HG03045 (cell line): ENCODE data around the gene CCDC200.
"Not testable (repeated sequence)": the region's sequence is repeated elsewhere in the genome, so short reads cannot be mapped to it uniquely, and the experiment has no call there.

ENCODE experiments used
- ATAC-seq: cut with Tn5 transposase; IDR thresholded peaks from one replicate; pipeline ENCODE4 v1.9.1; 2021; ENCODE audit warnings: mild to moderate bottlenecking, moderate library complexity; ENCODE audit not compliant: unreplicated experiment

Gene CCDC200

DNA sequence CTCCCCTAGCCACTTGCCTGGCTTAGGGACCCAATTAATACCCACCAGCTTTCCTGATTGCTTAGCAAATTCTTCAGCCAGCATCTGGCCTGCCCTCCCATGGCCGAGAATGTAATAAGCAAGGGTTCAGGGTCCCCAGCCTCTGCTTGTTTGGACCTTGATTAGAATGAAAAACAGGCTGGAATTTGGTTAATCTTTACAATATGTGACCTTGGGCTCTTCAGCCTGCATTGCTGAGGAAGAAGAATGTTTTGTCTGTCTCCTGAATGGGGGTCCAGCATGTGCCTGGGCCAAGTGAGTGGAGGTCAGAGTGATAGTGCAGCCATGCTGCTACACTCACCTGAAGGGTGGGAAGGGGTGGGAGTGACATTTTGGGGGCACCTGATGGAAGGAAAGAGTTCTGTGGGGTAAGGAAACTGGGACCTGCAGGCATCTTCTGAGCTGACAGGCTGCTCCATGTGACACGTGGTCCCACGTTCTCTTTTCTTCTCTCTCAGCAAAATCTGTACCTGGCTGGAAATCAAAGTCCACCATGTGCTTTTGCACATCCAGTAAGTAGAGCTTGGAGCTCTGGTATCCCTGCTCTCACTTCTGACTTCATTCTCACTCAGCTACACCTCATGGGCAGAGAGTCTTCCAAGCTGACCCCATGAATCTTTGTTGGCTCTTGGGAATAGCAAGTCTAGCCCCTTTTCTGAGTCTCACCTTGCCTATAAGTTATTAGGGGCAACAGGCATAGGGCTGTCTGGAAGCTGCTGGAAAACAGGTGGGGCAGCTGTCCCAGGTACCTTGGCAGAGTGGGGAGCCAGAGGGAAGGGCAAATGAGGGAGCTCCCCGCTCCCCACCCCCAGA, 11.4 kb downstream of the CCDC200 start:
- no peak for ATAC-seq

DNA sequence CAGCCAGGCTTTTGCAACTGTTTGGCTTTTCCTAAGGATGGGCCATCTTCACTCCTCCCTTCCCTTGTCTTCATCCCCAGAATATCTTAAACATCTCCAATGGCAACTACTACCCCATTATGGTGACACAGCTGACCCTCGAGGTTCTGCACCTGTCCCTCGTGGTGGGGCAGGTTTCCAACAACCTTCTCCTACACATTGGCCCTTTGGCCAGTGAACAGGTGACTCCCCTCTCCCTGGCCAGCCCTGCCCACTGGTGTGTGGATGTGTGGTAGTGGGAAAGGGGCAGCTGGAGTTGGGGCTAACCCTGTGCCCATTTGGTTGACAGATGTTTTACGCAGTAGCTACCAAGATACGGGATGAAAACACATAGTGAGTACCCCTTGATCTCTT, 12.1 kb downstream of the CCDC200 start:
- ATAC-seq: no peak

DNA sequence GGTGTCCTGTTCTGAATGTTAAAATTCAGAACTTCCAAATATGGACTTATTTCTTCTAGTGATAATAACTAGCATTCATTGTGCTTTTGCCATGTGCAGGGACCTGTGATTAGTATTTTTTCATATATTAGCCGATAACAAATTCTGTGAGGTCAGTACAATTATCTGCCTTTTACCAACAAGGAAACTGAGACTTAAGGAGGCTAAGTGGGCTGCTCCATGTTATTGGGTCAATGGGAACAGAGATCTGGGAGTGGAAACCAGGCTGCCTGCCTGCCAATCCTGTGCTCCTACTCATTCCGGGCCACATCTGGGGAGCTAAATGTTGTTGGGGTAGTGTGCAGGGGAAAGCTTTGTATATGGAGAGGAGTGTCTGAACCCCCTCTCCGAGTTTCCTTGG, 13.1 kb downstream of the CCDC200 start:
- no peak for ATAC-seq

DNA sequence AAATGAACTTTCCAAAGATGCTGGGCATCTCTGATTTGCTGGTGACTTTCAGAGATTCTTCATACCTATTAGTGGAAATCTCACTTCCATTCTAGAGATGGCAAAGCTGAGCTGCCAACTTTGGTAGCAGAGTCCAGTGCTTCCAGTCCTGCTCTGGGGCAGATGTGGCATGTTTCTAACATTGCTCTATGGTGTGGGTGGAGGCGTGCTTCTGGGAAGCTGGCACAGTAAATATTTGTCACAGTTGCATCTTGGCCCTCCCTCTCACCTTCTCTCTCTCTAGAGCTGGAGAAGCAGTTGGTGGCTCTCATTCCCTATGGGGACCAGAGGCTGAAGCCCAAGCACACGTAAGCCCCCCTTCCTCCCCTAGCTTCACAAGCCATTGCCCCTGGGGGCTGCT, 14.9 kb downstream of the CCDC200 start:
- no peak for ATAC-seq

DNA sequence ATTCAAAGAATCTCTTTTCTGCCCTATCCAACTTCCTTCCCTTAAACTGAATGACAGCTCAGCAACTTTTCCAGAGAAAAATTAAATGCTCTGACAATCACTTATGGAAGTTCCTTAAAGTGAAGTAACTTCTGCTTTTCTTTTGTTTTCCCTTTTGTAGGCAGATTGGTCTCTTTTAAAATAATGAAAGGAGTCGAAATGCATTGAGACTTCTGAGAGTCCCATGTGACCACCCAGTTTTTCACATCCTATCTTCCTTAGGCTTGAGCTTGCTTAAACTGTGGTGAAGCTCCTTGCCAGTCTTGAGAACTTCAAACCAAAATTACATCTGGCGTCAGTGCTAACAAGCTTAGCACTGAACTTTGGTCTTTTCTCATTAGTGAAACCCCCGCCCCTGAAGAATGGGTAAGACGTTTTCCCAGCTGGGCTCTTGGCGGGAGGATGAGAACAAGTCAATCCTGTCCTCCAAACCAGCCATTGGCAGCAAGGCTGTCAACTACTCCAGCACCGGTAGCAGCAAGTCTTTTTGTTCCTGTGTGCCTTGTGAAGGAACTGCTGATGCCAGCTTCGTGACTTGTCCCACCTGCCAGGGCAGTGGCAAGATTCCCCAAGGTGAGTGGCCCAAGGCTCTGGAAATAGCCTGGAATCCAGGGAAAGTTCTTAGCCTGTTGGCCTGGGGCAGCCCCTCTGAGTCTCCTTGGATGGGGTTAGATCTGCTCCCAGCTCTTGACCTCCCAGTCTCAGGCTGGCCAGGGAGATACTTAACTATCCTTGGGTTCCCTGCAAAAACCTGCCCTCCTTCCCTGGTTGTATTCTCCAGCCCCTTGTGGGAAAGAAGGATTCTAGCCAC, 15.6 kb downstream of the CCDC200 start:
- no peak for ATAC-seq

DNA sequence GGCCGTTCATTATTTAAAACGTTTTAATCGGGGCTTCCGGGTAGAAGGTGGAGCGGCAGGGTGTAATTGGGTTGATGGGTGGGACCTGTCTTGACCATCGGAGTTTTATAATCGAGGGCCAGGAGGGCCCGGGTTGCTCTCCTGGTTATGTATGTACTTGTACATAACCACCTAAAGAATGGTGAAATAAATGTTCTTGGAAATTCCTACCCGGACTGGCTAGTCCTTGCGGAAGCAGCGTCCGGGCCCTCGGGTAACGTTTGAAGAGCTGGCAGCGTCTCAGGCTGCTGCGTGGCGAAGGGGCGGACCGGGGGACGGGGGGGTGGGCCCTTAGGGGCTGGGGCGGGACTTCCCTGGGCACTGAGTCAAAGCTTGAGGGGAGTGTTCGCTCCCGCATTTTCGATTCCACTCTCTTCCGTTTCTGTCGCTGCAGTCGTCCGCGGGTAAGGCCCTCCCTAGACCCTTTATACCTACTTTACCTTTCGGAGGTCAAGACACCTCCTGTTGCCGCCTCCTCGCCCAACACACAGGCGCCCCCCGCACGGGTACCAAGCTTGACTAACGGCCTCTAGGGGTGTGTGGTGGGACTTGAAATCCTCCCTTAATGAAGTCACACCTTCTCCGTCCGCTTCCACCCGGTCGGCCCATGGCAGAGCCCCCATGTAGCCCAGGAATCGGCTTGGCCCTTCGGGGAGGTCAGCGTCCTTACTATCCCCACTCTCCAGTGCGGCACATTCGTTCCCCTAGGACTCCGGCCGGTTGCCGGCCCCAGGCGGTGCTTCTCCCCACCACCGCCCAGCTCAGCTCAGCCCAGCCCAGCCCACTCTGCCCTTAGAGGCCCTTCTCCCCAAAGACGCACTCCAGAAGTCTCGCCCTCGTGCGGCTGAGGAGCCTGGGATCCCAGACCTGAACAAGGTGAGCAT, 16.7 kb downstream of the CCDC200 start, which contains the start of gene TMEM106A:
TSS of gene TMEM106A (plus strand) at position 396 of the 923 bp plus-strand sequence. CDS start 1,167 bp downstream, outside the sequence.
- ATAC-seq: peak; percentile 58

DNA sequence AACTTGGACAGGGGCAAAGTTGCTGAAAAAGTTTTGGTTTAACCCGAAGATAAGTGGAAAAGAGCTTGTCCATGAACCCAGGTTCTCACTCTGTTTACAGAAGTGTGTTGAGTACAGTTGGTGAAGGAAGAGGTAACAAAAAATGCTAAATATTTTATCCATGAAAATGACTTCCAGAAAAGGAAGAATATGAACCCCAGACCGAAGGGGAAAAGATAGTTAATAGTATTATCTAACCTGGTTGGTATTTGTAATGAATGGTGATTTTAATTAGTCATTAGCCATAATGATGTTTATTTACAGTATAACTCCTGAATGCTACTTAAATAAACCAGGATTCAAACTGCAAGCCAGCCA, 17.3 kb downstream of the CCDC200 start:
- ATAC-seq: no peak

DNA sequence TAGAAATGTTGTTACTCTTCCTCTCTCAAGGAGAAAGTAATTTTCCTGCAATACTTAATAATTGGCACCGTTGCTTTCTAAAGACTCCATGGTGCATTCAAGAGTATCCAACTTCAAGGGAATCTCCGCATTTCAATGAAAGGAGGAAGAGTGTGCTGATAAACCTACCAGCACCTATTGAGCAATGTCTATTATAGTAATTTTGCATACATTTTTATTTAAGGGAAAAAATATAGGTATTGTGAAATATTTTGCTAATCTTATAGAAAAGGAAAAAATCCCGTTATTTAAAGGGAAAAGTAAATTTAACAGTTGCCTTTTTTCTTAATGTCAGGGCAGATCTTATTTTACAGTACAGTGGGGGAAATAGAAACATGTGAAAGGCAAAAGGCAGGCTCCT, 17.8 kb downstream of the CCDC200 start:
- ATAC-seq: no peak

DNA sequence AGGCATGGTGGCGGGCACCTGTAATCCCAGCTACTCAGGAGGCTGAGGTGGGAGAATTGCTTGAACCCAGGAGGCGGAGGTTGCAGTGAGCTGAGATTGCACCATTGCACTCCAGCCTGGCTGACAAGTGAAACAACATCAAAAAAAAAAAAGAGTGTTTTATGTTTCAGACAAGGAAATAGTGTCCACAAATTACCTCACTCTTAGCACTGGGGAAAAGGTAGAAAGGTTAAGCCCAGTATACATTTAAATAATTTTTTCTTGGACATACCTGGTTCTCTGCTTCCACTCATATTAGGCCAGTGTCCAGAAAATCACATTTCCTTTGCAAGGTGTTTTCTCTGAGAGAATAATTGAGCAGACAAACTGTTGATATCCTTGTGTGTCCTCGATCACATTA, 25.4 kb downstream of the CCDC200 start:
- not testable (repeated sequence) for ATAC-seq

DNA sequence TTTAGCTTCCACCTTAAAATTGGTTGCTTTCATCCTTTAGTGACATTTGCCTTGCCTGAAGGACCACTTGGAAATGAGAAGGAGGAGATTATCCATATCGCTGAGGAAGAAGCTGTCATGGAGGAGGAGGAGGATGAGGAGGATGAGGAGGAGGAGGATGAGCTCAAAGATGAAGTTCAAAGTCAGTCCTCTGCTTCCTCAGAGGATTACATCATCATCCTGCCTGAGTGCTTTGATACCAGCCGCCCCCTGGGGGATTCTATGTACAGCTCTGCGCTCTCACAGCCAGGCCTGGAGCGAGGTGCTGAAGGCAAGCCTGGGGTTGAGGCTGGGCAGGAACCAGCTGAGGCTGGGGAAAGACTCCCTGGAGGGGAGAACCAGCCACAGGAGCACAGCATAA, 28.3 kb downstream of the CCDC200 start:
- no peak for ATAC-seq

DNA sequence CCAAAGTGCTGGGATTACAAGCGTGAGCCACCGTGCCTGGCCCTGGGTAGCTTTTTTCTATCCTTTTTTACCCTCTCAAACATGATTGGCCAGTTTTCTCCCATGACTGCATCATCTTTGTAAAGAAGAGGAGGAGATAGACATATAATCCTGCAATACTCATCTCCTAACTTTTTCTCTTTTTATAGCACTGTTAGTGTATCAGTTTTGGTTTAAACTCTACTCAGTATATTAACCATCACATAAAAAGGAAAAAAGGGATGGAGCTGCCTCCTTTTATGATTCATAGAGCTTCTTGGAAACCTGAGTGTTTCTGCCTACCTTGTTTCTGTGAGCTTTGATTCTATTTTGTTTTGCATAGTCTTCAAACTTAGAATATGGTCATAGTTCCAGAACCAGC, 28.8 kb downstream of the CCDC200 start:
- ATAC-seq: no peak

DNA sequence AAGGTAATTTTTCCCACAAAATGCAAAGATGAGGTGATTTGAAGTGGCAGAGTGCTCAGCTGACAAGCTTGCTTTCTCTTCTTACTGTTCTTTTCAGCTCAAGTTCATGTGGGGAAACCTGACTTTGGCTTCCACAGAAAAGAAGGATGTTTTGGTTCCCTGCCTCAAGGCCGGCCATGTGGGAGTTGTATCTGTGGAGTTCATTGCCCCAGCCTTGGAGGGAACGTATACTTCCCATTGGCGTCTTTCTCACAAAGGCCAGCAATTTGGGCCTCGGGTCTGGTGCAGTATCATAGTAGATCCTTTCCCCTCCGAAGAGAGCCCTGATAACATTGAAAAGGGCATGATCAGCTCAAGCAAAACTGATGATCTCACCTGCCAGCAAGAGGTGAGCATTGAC, 35.2 kb downstream of the CCDC200 start:
- ATAC-seq: no peak

DNA sequence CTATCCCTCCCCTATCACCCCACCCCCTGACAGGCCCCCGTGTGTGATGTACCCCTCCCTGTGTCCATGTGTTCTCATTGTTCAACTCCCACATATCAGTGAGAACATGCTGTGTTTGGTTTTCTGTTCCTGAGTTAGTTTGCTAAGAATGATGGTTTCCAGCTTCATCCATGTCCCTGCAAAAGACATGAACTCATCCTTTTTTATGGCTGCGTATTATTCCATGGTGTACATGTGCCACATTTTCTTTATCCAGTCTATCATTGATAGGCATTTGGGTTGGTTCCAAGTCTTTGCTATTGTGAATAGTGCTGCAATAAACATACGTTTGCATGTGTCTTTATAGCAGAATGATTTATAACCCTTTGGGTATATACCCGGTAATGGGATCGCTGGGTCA, 41.8 kb downstream of the CCDC200 start:
- ATAC-seq: not testable (repeated sequence)

DNA sequence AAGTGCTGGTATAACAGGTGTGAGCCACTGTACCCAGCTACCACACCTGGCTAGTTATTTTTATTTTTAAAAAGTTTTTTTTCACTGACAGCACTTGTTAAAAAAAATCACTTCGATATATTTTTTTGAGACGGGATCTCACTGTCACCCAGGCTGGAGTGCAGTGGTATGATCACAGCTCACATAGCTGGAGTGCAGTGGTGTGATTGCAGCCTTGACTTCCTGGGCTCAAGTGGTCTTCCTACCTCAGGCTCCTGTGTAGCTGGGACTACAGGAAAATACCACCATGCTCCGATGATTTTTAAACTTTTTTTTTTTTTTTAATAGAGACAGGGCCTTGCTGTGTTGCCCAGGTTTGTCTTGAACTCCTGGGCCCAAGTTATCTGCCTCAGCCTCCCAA, 44.5 kb downstream of the CCDC200 start:
- ATAC-seq: no peak

DNA sequence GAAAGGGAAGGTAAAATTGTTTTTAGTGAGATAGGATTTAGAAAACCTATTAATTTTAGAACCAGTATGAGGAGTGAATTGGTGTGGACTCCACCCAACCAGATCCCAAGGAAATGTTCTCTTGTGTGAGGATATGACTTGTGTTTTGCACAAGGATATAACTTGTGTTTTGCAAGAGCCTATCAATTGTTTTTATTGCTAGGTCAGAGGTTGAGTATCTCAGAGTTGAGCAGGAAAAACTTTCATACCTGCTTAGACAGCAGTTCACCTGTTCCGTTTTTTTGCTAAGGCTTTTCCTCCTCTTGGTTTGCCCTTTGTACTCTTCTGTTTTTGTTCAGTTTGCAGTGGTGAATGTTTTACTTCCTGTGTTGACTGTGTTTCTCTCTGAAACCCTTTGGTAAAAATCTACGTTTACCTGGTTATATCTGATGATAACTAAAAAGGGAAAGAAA, 52.3 kb downstream of the CCDC200 start:
- ATAC-seq: no peak

DNA sequence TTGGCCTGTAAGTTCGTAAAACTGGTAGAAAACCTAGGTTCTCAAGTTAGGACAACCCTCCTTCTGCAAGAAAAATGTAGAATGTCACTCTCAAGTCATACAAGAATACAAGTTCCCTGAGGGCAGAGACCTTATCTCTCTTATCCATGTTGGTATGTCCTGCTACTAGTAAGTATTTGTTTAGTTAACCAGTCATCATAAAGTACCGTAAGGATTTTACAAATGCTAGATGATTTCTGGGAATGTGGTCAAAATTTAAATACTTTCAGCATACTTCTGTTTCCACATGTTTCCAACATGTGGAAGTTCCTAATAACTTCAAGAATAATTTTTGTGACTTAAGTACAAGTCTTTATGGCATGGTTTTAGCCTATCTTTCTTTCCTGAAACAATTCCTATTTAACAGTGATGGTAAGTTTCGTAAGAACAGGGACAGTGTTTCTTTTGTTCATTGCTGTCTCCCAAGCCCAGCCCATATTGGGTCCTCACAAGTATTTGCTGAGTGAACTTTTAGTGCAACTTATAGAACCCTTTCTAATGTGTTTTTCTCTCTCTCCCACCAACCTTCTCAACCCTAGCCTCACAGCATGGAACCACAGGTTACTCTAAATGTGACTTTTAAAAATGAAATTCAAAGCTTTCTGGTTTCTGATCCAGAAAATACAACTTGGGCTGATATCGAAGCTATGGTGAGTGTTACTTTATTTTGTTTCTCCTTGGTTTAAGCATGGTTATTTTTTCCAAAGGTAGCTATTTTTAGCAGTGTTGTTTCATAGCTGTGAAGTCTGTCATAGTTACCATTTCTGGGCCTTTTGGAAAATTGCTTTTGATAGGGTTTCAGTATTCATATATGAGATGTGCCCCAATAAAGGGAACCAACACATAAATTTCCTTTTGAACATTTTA, 53.0 kb downstream of the CCDC200 start:
- no peak for ATAC-seq

DNA sequence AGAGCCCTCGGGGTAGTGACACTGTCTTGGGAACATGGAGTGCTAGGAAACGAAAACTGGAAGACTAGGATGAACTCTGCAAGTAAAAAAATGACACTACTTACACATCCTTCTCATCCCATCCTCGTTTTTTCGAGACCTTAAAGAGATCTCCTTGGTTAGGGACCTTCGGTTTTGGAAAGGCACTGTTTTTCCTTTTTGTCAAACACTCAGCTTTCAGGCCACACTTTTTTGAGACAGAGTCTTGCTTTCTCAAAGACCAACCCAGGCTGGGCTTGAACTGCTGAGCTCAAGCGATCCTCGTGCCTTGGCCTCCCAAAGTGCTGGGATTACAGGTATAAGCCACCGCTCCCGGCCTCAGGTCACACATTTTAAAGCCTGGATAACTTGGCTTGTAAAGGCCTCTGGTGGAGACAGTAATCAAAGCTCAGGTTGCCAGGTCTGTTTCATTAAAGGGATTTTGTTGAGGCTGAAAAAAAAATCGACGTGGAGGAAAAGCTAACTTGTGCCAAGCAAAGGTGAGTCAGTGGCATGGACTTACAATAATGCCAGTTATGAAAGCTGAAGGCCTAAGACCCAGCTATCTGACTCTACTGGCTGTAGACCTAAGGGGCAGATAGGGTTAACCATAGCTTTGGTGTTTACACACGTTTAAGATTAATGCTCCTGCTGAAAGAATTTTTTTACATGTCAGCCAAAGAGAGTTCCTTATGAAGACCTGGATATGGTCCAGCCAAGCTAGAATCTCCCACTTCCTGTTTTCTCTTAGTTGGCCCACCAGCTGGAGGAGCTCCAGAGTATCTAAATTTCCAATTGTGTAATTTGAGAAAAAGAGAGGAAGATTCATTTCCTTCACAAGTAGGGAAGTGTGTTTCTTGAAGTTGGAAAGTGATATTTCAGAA, 56.6 kb downstream of the CCDC200 start:
- ATAC-seq: no peak
